GM18870 (cell line): ENCODE results near the gene ZNF598.
"Not testable (repeated sequence)": the region's sequence is repeated elsewhere in the genome, so short reads cannot be mapped to it uniquely, and the experiment has no call there.

Experiments used
- ATAC-seq: cut with Tn5 transposase; IDR thresholded peaks from one replicate; pipeline ENCODE4 v1.9.1; 2021; ENCODE audit warnings: moderate library complexity; ENCODE audit not compliant: unreplicated experiment

The ZNF598 gene

GRCh38 chr16:1977875-1978268, 31.7 kb downstream of the ZNF598 start:
- ATAC-seq, result no peak

- ATAC-seq, result no peak
Measured at GRCh38 chr16:1976951-1977874, 32.4 kb downstream of the ZNF598 start.

- ATAC-seq, result no peak
Measured at GRCh38 chr16:1976216-1976520, 33.5 kb downstream of the ZNF598 start.

DNA sequence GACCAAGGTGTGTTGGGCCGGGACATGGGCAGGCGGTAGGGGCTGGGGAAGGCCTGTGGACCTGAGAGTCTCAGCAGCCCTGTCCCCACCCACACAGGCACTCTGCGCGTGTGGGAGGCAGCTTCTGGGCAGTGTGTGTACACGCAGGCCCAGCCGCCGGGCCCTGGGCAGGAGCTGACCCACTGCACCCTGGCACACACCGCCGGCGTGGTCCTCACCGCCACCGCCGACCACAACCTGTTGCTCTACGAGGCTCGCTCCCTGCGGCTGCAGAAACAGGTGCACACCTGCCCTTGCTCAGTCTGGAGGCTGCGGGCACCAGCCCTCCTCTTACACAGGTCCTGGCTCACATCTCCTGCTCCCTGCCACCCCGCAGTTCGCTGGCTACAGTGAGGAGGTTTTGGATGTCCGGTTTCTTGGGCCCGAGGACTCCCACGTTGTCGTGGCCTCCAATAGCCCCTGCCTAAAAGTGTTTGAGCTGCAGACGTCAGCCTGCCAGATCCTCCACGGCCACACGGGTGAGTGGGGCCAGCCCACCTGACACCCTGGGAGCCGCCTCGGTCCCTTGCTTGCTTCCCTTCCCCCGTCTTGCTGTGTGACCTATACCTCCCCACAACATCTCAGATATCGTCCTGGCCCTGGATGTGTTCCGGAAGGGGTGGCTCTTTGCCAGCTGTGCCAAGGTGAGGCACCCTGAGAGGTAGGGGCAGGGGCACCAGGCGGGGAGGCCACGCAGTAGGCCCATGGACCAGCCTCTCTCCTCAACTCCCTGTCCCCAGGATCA, 34.0 kb downstream of the ZNF598 start:
- ATAC-seq, result no peak

GRCh38 chr16:1974157-1975070, 35.2 kb downstream of the ZNF598 start:
- ATAC-seq, result no peak

DNA sequence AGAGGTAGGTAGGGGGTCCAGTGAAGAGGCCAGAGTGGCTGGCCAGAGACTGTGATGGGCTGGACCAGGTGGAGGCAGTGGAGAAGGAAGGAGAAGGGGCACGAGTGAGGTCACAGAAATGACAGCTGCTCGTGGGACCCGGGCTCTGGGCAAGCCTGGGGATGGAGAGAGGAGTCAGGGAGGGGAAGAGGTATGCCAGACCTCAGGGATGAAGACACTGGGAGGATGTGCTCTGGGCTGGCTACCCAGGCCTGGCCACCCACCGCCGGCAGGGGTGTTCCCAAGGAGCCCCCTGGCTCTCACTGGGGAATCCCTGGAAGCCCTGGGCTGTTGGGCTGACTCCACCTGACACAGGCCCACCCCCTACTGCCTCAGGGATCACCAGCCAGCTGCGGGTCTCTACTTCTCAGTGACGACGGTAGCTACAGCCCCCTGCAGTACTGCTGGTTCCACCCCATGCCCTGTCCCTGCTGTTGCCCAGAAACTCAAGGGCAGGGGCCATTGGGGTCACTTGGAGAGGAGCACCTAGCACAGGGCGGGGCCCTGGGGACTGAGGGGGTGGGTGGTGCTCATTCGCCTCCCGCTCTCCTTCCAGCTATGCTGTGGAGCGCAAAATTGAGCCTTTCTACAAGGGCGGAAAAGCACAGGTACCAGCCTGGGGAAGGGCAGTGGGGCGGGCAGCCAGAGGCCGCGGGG, 36.0 kb downstream of the ZNF598 start:
- ATAC-seq, result no peak

DNA sequence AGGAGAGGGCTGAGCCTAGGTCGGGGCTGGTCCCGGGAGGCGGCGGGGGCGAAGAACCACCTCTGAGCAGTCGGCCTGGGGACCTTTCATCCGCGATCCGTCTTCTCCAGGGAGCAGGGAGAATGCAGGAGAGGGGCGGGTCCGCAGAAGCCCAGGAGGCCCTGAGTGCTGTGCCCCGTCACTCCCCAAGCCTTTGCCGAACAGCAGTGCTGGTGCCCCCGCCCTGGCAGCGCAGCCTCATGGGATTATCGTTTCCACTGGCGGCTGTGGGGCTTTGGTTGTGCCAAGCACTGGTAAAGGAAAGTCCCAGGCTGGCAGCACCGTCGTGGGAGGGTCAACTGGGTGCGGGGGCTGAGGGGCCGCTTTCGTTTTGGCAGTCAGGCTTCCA, 37.1 kb downstream of the ZNF598 start:
- ATAC-seq, result no peak

DNA sequence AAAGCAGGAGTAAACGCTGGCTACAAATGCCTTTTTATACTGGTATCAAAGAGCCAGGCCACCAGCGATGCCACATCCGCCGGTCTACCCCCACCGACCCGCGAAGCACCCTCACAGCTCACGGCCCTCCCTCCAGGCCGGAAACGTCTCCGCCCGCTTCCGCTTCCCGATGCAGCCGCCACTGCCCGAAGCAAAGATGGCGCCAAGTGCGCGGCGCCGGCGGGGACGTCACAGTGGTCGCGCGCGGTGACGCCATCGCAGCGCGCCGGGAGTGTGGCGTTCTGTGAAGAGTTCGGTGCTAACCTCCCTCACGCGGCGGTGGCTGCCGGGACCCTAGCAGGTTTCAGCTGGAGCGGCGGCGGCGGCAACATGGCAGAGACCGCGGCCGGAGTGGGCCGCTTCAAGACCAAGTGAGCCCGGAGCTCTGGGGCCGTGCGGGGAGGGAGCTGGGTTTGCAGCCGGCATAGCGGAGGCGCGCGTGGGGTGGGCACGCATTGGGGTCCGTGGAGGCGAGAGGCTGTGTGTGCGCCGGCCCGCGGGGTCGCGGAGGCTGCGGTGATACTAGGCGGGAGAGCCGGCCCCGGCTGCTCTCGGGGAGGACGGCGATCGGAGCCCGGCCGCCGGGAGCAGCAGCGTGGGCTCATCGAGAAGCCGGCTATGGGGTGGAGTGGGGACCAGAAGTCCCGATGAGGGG, 37.7 kb downstream of the ZNF598 start, which contains the start of gene TBL3:
Gene TBL3 (plus strand): TSS at position 258 of the 694 bp plus-strand sequence. CDS start 112 bp downstream, at position 370.
- peak; percentile 43 for ATAC-seq

GRCh38 chr16:1968146-1968953, 41.3 kb downstream of the ZNF598 start:
- ATAC-seq, result no peak

DNA sequence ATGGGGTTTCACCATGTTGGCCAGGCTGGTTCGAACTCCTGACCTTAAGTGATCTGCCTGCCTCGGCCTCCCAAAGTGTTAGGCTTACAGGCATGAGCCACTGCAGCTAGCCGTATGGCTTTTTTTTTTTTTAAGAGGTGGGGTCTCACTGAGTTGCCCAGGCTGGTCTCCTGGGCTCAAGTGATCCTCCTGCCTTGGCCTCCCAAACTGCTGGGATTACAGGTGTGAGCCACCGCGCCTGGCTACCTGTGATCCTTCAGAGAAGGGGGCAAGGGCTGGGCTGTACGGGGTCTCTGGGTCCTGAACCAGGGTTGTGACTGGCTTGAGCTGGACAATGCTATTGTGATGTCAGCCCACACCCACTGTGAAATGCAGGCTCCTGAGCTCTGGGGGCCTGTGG, 43.2 kb downstream of the ZNF598 start, which contains the start of gene RNF151:
Gene RNF151 (plus strand): TSS at position 397 of the 400 bp plus-strand sequence. CDS start 26 bp downstream, outside the sequence.
- ATAC-seq, result no peak

DNA sequence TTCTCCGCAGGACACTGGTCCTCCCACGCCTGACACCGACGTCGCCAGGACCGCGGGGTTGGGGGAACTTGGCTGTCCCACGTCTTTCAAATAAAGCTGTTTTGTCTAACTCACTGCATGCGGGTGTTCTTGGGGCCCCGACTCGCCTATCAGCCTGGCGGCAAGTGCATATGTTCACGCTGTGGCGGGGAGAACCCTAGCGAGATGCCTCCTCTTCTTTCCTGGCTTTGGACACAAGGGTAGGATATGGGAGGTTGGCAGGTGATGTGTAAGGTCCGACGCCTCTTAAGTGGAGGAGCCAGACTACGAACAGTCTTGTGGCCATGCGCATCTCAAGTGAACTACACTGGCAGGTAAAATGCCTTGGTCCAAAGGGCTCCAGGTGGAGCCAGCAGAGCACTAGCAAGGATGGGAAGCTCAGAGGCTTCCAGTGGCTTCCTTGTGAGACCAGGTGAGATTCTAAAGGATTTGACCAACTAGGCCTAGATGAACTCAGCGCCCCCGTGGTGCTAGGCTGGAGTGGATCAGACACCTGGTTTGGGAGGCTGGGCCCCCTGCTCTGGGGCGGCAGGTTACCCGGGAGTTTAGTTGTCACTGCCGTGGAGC, 44.1 kb downstream of the ZNF598 start:
- no peak for ATAC-seq

DNA sequence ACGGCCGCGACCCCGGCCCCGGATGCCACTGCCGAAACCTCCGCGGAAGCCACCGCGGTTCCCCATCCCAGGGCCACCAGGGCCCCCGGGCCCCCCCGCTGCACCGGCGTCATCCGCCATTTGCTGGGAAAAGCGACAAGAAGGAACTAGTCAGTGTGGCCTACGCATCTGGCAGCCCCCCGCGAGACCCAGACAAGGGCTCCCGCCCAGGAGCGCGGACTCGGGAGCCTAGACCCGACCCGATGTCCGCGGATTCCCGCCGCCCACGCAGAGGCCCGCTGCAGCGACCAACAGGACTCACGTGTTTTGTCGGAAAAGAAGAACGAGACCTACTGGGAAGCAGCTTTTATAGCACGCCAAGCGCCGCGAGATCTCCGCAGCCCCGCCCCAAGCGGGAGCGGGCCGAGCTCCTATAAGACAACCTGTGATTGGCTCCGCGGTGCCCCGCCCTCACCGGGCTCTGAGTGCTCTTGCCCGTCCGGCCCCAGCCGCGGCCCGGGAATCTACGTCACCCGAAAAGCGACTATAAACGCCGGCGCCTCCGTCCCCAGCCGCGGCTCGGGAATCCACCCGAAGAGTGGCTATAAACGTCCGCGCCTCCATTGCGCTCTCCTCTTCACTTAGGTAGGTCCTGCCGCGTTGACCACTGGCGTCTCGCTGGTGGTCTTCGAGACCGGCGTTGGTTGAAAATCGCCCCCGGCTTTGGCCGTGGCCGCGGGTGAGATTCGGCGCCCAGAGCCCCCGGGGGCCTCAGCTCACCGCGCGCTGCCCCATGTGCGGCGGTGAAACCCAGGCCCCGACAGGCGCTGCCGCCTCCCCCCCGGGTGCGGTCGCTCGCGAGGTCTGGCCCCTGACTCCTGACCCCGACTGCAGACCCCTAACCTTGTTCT, 44.9 kb downstream of the ZNF598 start, which contains the start of gene RPS2:
Gene RPS2 (minus strand): TSS at position 321 of the 890 bp plus-strand sequence. CDS start 201 bp downstream, at position 120.
- ATAC-seq, result peak; percentile 79

- ATAC-seq, result no peak
Measured at GRCh38 chr16:1963806-1964505, 45.7 kb downstream of the ZNF598 start.

- not testable (repeated sequence) for ATAC-seq
Measured at GRCh38 chr16:1962161-1963153, 47.2 kb downstream of the ZNF598 start.

GRCh38 chr16:1961651-1962067, 48.0 kb downstream of the ZNF598 start:
- ATAC-seq, result no peak
